GM23248 (cell line): Measurements from ENCODE around the gene PLEKHS1. TPM values are rescaled to one million over a fixed set of nuclear protein-coding genes. Genes with fewer than 3 reads are reported as not detected.
"Not testable (repeated sequence)": the region's sequence is repeated elsewhere in the genome, so short reads cannot be mapped to it uniquely, and the experiment has no call there.

Source experiments
- DNase-seq: peaks from one replicate; pipeline ENCODE4 v3.0.0-alpha.2; 2015
- H2AFZ ChIP-seq: fragments of 200-600 bp; sonication (generic); 2 replicates; pipeline ENCODE4 v1.6.1; 2016; ENCODE audit warnings: antibody characterized with exemption
- H3F3A ChIP-seq: fragments of 200-600 bp; sonication (generic); 2 replicates; pipeline ENCODE4 v1.6.1; 2016; ENCODE audit warnings: mild to moderate bottlenecking, antibody characterized with exemption, mixed run types; ENCODE audit not compliant: insufficient read depth
- H3K27ac ChIP-seq: fragments of 200-600 bp; sonication (generic); 2 replicates; pipeline ENCODE4 v1.5.1; 2016; ENCODE audit warnings: mild to moderate bottlenecking
- H3K27me3 ChIP-seq: fragments of 200-600 bp; sonication (generic); replicated peaks from 2 replicates; pipeline ENCODE4 v1.6.1; 2016; ENCODE audit warnings: mild to moderate bottlenecking; ENCODE audit not compliant: insufficient read depth
- H3K36me3 ChIP-seq: fragments of 200-600 bp; sonication (generic); 2 replicates; pipeline ENCODE4 v1.6.1; 2016; ENCODE audit warnings: low read depth, mild to moderate bottlenecking
- H3K4me1 ChIP-seq: fragments of 200-600 bp; sonication (generic); 2 replicates; pipeline ENCODE4 v1.6.1; 2016; ENCODE audit warnings: mild to moderate bottlenecking; ENCODE audit not compliant: insufficient read depth
- H3K4me2 ChIP-seq: fragments of 200-600 bp; sonication (generic); one replicate; pipeline ENCODE4 v1.6.1; 2016; ENCODE audit warnings: mild to moderate bottlenecking; ENCODE audit not compliant: unreplicated experiment
- H3K4me3 ChIP-seq: fragments of 200-600 bp; sonication (generic); 2 replicates; pipeline ENCODE4 v1.5.1; 2016; ENCODE audit warnings: mild to moderate bottlenecking
- H3K79me2 ChIP-seq: fragments of 200-600 bp; sonication (generic); 2 replicates; pipeline ENCODE4 v1.6.1; 2016; ENCODE audit warnings: mild to moderate bottlenecking; ENCODE audit not compliant: insufficient read depth
- H3K9ac ChIP-seq: fragments of 200-600 bp; sonication (generic); 2 replicates; pipeline ENCODE4 v1.6.1; 2016; ENCODE audit warnings: mild to moderate bottlenecking
- H3K9me2 ChIP-seq: fragments of 200-600 bp; sonication (generic); 2 replicates; pipeline ENCODE4 v1.6.1; 2016; ENCODE audit warnings: mixed run types, mild to moderate bottlenecking, moderate library complexity; ENCODE audit not compliant: insufficient read depth
- H3K9me3 ChIP-seq: fragments of 200-600 bp; sonication (generic); one replicate; pipeline ENCODE4 v1.6.1; 2017; ENCODE audit warnings: low read depth
- H4K20me1 ChIP-seq: fragments of 200-600 bp; sonication (generic); 2 replicates; pipeline ENCODE4 v1.6.0; 2016; ENCODE audit not compliant: insufficient read depth
- EZH2 ChIP-seq: fragments of 200-600 bp; sonication (generic); IDR thresholded peaks from 2 replicates; pipeline ENCODE4 v1.6.1; 2018; ENCODE audit warnings: antibody characterized with exemption, mild to moderate bottlenecking; ENCODE audit not compliant: insufficient read depth, poor library complexity, severe bottlenecking
- EZH2phosphoT487 ChIP-seq: fragments of 200-600 bp; sonication (generic); IDR thresholded peaks from 2 replicates; pipeline ENCODE4 v1.6.1; 2018; ENCODE audit warnings: antibody characterized with exemption, moderate library complexity, mild to moderate bottlenecking, low read depth; ENCODE audit not compliant: insufficient read depth
- WGBS, 2 experiments: methylation state at CpG; one replicate each; pipeline ENCODE4 v1.1.6; 2015 to 2017; ENCODE audit warnings: low lambda C conversion rate in 2 of 2, low coverage in 1 of 2; ENCODE audit errors: missing lambda C conversion rate in 2 of 2; 5-methylcytosine and 5-hydroxymethylcytosine counted together
- in situ Hi-C: fragments of 300-500 bp; cut with MboI; formaldehyde crosslinking; loops from 2 replicates; pipeline ENCODE4 v1.15.0; 2020
- polyA plus RNA-seq: library from polyadenylated mRNA; unstranded; fragments of >200 nt; fragmentation: Nextera tagmentation; extraction: Ambion mirVana; gene quantifications from 2 replicates; pipeline ENCODE4 v1.2.1, GENCODE V29; 2016
- total RNA-seq: library from RNA; depleted of rRNA; stranded (reverse); fragments of >200 nt; shearing (Covaris generic); gene quantifications from 2 replicates; pipeline ENCODE4 v1.2.3, GENCODE V29; 2014

The PLEKHS1 gene
- total and polyA plus RNA-seq, 2 experiments from 2014 or later, result not detected

DNA sequence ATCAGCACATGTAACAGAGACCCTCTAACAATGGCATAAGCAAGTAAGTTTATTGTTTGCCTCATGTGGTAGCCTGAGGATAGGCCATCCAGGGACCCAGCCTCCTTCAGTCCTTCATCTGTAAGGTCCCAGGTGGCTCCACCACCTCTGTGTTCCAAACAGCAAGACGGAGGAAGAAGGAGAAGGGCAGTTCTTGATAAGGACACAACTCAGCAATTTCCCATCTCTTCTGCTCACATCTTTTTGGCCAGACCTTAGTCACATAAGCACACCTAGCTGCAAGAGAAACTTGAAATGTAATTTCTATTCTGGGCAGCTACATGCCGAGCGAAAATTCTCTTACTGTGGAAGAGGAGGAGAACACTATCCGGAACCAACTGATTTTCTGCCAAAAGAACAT lies 68.5 kb downstream of the PLEKHS1 start:
- Histone ChIP-seq H3K27ac (no peak overlapping the region), H3K4me1 (no peaks in the 10 kb centered on the region), H4K20me1 (no peaks in the 10 kb centered on the region), H3K9ac (no peak overlapping the region), H3K9me2 (no peaks in the 10 kb centered on the region), H3K79me2 (no peaks in the 10 kb centered on the region), H2AFZ (no peak overlapping the region), H3K4me2 (no peak overlapping the region), H3K36me3 (no peaks in the 10 kb centered on the region), H3K9me3 (no peaks in the 10 kb centered on the region), H3K27me3 (no peaks in the 10 kb centered on the region), H3K4me3 (no peak overlapping the region), H3F3A (no peaks in the 10 kb centered on the region)
- WGBS, 2 experiments, result 87 to 88% methylated on average over 4 of the region's 4 CpGs
- TF ChIP-seq EZH2phosphoT487 (no peak), EZH2 (no peak)
- in situ Hi-C loops, result no loop called here
- no peak for DNase-seq

DNA sequence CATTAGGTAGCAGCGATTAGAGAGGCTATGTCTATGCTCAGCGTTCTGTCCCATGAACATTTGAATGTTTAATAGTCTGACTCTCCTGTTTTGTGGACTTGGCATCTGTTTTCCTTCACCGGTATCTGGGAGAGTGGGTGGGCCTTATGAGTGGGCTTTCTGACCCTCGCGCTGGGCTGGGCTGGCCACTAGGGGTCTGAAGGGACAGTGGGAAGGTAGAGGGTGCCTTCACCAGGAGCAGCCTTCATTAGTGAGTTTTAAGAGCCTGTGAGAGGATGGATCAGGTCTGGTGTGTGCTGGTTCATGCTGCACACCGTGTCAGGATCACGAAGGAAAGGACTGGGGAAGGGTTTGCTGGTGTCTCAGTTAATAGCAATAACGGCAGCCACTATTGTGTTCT lies 69.0 kb downstream of the PLEKHS1 start:
- no peak overlapping the region for H2AFZ ChIP-seq
- H3K4me3 ChIP-seq, result no peak overlapping the region
- H3K9me2 ChIP-seq, result no peaks in the 10 kb centered on the region
- H3K4me2 ChIP-seq, result no peak overlapping the region
- H3K36me3 ChIP-seq, result no peaks in the 10 kb centered on the region
- H3K9ac ChIP-seq, result no peak overlapping the region
- no peaks in the 10 kb centered on the region for H3K9me3 ChIP-seq
- 65 to 68% methylated on average over 8 of the region's 8 CpGs for WGBS, 2 experiments
- no peaks in the 10 kb centered on the region for H4K20me1 ChIP-seq
- H3K27ac ChIP-seq, result no peak overlapping the region
- in situ Hi-C loops, result no loop called here
- H3K79me2 ChIP-seq, result no peaks in the 10 kb centered on the region
- H3K27me3 ChIP-seq, result no peaks in the 10 kb centered on the region
- TF ChIP-seq EZH2, result no peak
- TF ChIP-seq EZH2phosphoT487, result no peak
- no peaks in the 10 kb centered on the region for H3K4me1 ChIP-seq
- DNase-seq, result no peak
- H3F3A ChIP-seq, result no peaks in the 10 kb centered on the region

DNA sequence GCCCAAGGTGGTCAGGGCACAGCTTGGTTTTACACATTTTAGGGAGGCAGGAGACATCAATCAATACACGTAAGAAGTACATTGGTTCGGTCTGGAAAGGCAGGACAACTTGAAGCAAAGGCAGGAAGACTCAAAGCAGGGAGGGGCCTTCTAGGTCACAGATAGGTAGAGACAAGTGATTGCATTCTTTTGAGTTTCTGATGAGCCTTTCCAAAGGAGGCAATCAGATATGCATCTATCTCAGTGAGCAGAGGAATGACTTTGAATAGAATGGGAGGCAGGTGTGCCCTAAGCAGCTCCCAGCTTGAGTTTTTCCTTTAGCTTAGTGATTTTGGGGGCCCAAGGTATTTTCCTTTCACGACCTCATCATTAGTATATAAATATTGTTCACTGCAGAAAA lies 69.8 kb downstream of the PLEKHS1 start:
- H3K4me3 ChIP-seq, H4K20me1 ChIP-seq, in situ Hi-C loops, DNase-seq, H3F3A ChIP-seq, H3K4me1 ChIP-seq, H3K4me2 ChIP-seq, H3K79me2 ChIP-seq, H3K27me3 ChIP-seq, H3K9ac ChIP-seq, H2AFZ ChIP-seq, H3K9me3 ChIP-seq, H3K36me3 ChIP-seq, H3K27ac ChIP-seq, H3K9me2 ChIP-seq: not testable (repeated sequence)
- 14 to 26% methylated on average over 3 of the region's 3 CpGs for WGBS, 2 experiments

DNA sequence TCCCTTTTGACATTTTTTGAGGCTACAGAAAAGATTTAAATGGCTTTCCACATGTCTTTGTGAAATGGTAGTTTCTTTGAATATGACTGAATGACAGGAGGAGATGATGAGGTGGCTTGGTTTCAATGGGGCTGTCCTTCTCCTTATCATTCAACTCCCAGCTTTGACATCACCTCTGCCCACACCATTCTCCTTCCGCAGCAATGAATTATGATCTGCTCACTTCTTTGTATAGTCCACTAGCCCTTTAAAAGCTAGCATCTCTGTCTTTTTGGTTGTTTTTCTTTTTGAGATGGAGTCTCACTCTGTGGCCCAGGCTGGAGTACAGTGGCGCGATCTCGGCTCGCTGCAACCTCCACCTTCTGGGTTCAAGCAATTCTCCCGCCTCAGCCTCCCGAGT lies 70.7 kb downstream of the PLEKHS1 start:
- Histone ChIP-seq H2AFZ (no peak overlapping the region), H3K4me1 (no peaks in the 10 kb centered on the region), H3K4me2 (no peak overlapping the region), H3F3A (no peaks in the 10 kb centered on the region), H3K9me3 (no peaks in the 10 kb centered on the region), H3K9me2 (no peaks in the 10 kb centered on the region), H4K20me1 (no peaks in the 10 kb centered on the region), H3K79me2 (no peaks in the 10 kb centered on the region), H3K27me3 (no peaks in the 10 kb centered on the region), H3K36me3 (no peaks in the 10 kb centered on the region), H3K27ac (no peak overlapping the region), H3K4me3 (no peak overlapping the region), H3K9ac (no peak overlapping the region)
- TF ChIP-seq EZH2 (no peak), EZH2phosphoT487 (no peak)
- WGBS, 2 experiments, result 88 to 94% methylated on average over 7 of the region's 7 CpGs
- in situ Hi-C loops, result no loop called here
- DNase-seq, result no peak

DNA sequence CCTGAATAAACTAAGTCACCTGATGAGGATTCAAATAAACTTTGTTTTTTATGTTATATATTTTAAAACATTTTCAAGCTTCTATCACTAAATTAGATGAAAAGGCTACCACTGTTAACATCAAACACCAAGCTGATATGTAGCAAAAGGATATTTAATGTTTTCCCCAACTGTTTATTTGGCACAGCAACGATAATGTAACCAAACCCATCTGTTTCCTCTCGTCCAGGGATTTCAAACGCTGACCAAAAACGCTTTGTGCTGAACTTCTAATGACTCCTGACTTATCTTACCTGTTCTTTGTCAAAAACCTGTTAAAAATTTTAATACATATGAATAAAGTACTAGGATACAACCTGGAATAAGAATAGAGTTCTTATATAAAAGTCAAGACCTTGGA lies 71.9 kb downstream of the PLEKHS1 start:
- TF ChIP-seq EZH2 (no peak), EZH2phosphoT487 (no peak)
- H3K4me2 ChIP-seq, result no peak overlapping the region
- no peak overlapping the region for H3K4me3 ChIP-seq
- H3K27me3 ChIP-seq, result no peaks in the 10 kb centered on the region
- H3K4me1 ChIP-seq, result no peaks in the 10 kb centered on the region
- no peaks in the 10 kb centered on the region for H3F3A ChIP-seq
- no peak for DNase-seq
- no peaks in the 10 kb centered on the region for H3K9me2 ChIP-seq
- H2AFZ ChIP-seq, result no peak overlapping the region
- no peak overlapping the region for H3K27ac ChIP-seq
- no peaks in the 10 kb centered on the region for H3K36me3 ChIP-seq
- H3K9ac ChIP-seq, result no peak overlapping the region
- H3K9me3 ChIP-seq, result no peaks in the 10 kb centered on the region
- in situ Hi-C loops, result no loop called here
- no peaks in the 10 kb centered on the region for H4K20me1 ChIP-seq
- WGBS, 2 experiments, result 7 to 11% methylated on average over 4 of the region's 4 CpGs
- H3K79me2 ChIP-seq, result no peaks in the 10 kb centered on the region
